Fibroblast of villous mesenchyme (primary cell): ENCODE data around the gene BSND. TPM values are rescaled to one million over a fixed set of nuclear protein-coding genes. Genes with fewer than 3 reads are reported as not detected.

Experiments used
- DNase-seq: peaks from one replicate; pipeline ENCODE4 v3.0.0-alpha.2; 2010; ENCODE audit warnings: low read depth
- H3K4me3 ChIP-seq: 2 replicates; pipeline ENCODE4 v1.5.1; 2011; ENCODE audit warnings: low read depth, mild to moderate bottlenecking, low read length
- total RNA-seq: library from RNA; depleted of rRNA; stranded (reverse); fragments of >200 nt; gene quantifications from 2 replicates; pipeline ENCODE4 v1.2.3, GENCODE V29; 2012
- TF ChIP-seq, protein P1 (sequence below): IDR thresholded peaks from 2 replicates; pipeline ENCODE4 v1.5.1; 2012; ENCODE audit warnings: low read depth, mild to moderate bottlenecking, low read length; ENCODE audit not compliant: insufficient read depth

The BSND gene
- total RNA-seq, 1 donor, result not detected

DNA sequence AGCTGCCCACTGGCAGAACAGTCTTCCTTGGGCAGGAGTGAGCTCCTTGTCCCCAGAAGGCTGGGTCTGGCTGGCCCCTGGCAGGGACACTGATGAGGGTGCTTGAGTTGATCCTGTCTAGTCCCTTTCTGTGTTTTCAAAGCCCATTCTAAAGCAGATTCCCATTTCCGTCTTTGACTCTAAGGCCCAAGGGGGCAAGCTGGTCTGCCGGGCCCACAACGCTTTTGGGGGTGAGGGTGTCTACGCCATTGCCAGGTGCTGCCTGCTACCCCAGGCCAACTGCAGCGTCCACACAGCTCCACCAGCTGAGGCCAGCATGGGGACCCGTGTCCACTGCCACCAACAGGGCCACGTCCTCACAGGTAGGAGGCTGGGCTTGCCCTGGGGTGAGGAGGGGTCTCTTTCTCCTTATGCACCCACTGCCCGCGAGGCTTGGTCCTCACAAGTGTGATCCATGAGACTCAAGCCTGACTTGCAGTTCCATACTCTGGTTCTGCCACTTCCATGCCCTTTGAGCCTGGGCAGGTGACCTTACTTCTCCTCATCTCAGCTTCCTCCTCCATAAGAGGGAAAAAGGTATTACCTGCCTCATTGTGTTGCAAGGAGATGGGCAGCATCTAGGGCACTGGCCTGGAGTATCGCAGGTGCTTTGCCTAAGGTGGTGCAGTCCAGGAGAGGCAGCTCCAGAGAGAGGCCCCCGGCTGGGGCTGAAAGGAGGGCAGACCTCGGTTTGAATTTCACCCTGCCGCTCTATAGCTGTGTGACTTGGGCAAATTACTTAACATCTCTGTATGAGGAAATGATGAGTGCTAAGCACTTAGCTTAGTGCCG, 60.8 kb downstream of the BSND start:
- TF ChIP-seq, protein P1, sequence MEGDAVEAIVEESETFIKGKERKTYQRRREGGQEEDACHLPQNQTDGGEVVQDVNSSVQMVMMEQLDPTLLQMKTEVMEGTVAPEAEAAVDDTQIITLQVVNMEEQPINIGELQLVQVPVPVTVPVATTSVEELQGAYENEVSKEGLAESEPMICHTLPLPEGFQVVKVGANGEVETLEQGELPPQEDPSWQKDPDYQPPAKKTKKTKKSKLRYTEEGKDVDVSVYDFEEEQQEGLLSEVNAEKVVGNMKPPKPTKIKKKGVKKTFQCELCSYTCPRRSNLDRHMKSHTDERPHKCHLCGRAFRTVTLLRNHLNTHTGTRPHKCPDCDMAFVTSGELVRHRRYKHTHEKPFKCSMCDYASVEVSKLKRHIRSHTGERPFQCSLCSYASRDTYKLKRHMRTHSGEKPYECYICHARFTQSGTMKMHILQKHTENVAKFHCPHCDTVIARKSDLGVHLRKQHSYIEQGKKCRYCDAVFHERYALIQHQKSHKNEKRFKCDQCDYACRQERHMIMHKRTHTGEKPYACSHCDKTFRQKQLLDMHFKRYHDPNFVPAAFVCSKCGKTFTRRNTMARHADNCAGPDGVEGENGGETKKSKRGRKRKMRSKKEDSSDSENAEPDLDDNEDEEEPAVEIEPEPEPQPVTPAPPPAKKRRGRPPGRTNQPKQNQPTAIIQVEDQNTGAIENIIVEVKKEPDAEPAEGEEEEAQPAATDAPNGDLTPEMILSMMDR, result no peak

DNA sequence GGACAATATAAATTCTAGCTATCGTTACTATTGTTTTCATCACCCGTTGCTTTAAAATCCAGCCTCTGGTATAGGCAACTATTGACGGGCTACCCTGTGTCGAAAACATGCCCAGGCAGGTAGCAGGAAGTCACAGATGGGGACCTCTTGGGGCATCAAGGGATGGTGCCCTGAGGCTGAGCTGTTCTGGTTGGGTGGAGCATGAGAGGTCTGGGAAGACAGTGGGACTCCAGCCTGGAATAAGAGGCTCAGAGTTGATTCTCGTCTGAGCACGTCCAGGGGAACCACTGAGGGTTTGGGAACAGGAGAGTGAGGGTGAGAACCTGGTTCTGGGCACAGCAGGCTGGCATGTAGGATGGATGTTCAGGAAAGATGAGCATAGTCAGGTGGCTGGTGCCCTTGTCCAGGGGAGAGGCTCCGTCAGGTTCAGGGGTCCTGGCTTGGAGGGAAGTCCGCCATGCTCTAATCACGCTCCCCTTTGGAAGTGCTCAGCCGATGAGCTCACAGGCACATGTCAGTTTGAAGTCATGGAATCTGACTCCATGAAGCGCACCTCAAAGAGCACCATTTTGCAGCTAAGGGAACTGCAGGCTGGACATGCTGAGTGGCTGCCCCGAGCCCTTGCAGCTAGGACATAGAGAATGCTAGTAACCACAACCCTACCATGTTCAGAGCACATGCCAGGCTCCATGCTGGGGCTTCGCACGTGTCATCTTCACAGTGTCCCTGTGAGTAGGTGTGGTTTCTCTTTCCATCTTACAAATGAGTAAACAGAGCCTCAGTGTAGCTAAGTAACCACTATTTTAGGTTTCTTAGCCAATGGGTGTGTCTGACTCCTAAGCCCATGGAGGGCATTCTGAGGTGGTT, 61.6 kb downstream of the BSND start:
- TF ChIP-seq, protein P1, result no peak
- no peak for DNase-seq
- no peak overlapping the region for H3K4me3 ChIP-seq

More for the DNA sequence above, 60.8 kb downstream of the BSND start:
- H3K4me3 ChIP-seq, result no peak overlapping the region
- no peak for DNase-seq

DNA sequence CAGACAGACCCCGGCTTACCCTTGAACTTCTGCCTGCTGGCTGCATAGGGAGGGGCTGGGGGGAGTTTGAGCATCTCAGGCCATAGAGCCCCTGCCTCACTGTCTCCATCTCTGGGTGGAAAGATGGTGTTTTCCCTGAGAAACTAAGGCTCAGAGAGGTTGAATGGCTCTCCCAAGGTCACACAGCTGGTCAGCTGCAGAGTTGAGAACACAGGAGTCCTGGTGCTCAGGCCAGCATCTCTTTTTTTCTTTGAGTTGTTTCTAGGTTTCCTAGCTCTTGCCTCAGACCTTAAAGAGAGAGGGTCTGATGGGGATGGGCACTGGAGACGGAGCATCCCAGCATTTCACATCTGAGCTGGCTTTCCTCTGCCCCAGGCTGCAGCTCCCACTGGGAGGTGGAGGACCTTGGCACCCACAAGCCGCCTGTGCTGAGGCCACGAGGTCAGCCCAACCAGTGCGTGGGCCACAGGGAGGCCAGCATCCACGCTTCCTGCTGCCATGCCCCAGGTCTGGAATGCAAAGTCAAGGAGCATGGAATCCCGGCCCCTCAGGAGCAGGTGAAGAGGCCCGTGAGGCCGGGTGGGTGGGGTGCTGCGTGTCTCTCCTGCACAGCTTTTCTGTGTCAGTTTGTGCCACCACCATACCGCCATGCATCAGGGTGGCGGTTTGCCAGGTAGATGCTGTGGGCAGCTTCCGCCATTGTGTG, 62.4 kb downstream of the BSND start:
- H3K4me3 ChIP-seq, result no peak overlapping the region
- TF ChIP-seq, protein P1, result no peak
- DNase-seq, result no peak

Other genes with a start within 250 kb of the BSND start
- gene PARS2, start 234.4 kb upstream of the BSND start, total RNA-seq, result 4.5 and 5.6 TPM in 2 replicates
- not detected in 2 replicates for gene TTC22, start 197.6 kb upstream of the BSND start, total RNA-seq
- gene DHCR24, start 111.7 kb upstream of the BSND start, total RNA-seq, result 186 and 297 TPM in 2 replicates
- gene TMEM61, start 18.3 kb upstream of the BSND start, total RNA-seq, result not detected in 2 replicates
- 2.6 and 9.1 TPM in 2 replicates for gene PCSK9, start 40.6 kb downstream of the BSND start, total RNA-seq
- gene USP24, start 216.4 kb downstream of the BSND start, total RNA-seq, result 40.6 and 44.0 TPM in 2 replicates